ENCODE measurements around the gene FBXO36. TPM values are rescaled to one million over a fixed set of nuclear protein-coding genes. Genes with fewer than 3 reads are reported as not detected.

Gene FBXO36
- total RNA-seq, 1 experiment from 2014 or later: 3.0 TPM

GRCh38 chr2:230043025-230043424 is 120.7 kb downstream of the FBXO36 start:
- H3K4me1 Mint-ChIP-seq: peaks cover 2 to 6% of the 10 kb centered on the region in 2 experiments; a peak in 3 of 4 replicates
- Histone ChIP-seq H3K23me2 (ENCODE audit: insufficient read length, low read depth, low read length, poor library complexity, severe bottlenecking) (no peaks in the 10 kb centered on the region), H2AK5ac (ENCODE audit: insufficient read length, low read length) (no peak overlapping the region), H2AFZ (ENCODE audit: low read length) (no peak overlapping the region), H3K9me3 (ENCODE audit: control insufficient read depth, low read depth, low read length) (no peaks in the 10 kb centered on the region), H3K4me1 (ENCODE audit: insufficient read depth, low read length) (no peaks in the 10 kb centered on the region), H3K18ac (ENCODE audit: insufficient read length, low read depth, low read length) (no peak overlapping the region), H4K5ac (ENCODE audit: insufficient read length, low read depth, low read length) (no peak overlapping the region), H2BK15ac (ENCODE audit: low read depth, low read length) (no peak overlapping the region), H3K79me1 (ENCODE audit: insufficient read depth, low read depth, low read length, poor library complexity, severe bottlenecking) (no peaks in the 10 kb centered on the region), H2BK120ac (ENCODE audit: low read depth, low read length, poor library complexity, severe bottlenecking) (no peak overlapping the region), H3K14ac (ENCODE audit: insufficient read depth, low read length) (no peak overlapping the region), H4K20me1 (ENCODE audit: control insufficient read depth, insufficient read depth, insufficient read length) (no peaks in the 10 kb centered on the region), H3K56ac (ENCODE audit: insufficient read length, low read depth, low read length) (no peak overlapping the region), H3K27me3 (ENCODE audit: insufficient read depth, low read length) (no peaks in the 10 kb centered on the region), H3T11ph (ENCODE audit: low read length) (no peak overlapping the region), H3K4ac (ENCODE audit: low read depth, low read length) (no peak overlapping the region), H3K23ac (ENCODE audit: insufficient read length, low read depth, low read length) (no peak overlapping the region), H3K27ac (ENCODE audit: insufficient read length, low read depth, low read length) (no peak overlapping the region), H3K79me2 (ENCODE audit: insufficient read depth, low read length) (no peaks in the 10 kb centered on the region), H4K91ac (ENCODE audit: insufficient read length, low read depth, low read length) (no peak overlapping the region), H3K9ac (ENCODE audit: extremely low read depth, insufficient read length, low read length) (no peak overlapping the region), H2BK20ac (ENCODE audit: low read depth, low read length, poor library complexity, severe bottlenecking) (no peak overlapping the region), H2BK12ac (ENCODE audit: insufficient read length, low read depth, low read length) (no peak overlapping the region), H3K4me2 (ENCODE audit: insufficient read depth, insufficient read length, low read length) (no peak overlapping the region), H4K8ac (replicated peaks; ENCODE audit: insufficient read length, low read depth, low read length) (no peak overlapping the region), H2BK5ac (ENCODE audit: insufficient read length, low read length) (no peak overlapping the region)
- no CpG with 5 or more reads among the region's 5 CpGs for WGBS (ENCODE audit: extremely low coverage, insufficient read length, low lambda C conversion rate)
- no peak for DNase-seq
- H3K27ac Mint-ChIP-seq: no peak overlapping the region; a peak in 1 of 7 replicates
- no peak for TF ChIP-seq CTCF (conservative IDR thresholded peaks at IDR 0.05)
- H3K4me3 Mint-ChIP-seq: no peak overlapping the region
- no peaks in the 10 kb centered on the region for H3K9me3 Mint-ChIP-seq
- H3K36me3 Mint-ChIP-seq (ENCODE audit: insufficient read depth in 1 of 3, low read depth in 3 of 3): peaks cover 0 to 4% (median 4%) of the 10 kb centered on the region in 3 experiments; a peak in 2 of 7 replicates
- H3K27me3 Mint-ChIP-seq (ENCODE audit: low read depth): no peaks in the 10 kb centered on the region

Measured in H9 (cell line).